Activated B cell treated with CpG ODN at 0.5 μM for 24 hours (primary cell): Measurements from ENCODE around the gene NAALADL2. TPM values are rescaled to one million over a fixed set of nuclear protein-coding genes. Genes with fewer than 3 reads are reported as not detected.

Source experiments
- ATAC-seq: fragments of 200-7000 bp; cut with Tn5 transposase; one replicate; pipeline ENCODE4 v1.10.0; 2021; ENCODE audit warnings: low read depth, mild to moderate bottlenecking, moderate library complexity
- CTCF ChIA-PET: fragments of 350-600 bp; sonication (Branson Sonifier 250); formaldehyde crosslinking; loops from one replicate; lab custom pipeline; 2021; ENCODE audit warnings: antibody characterized with exemption; lab: Charles Lee
- POLR2A ChIA-PET: fragments of 350-600 bp; sonication (Branson Sonifier 250); formaldehyde crosslinking; loops from one replicate; lab custom pipeline; 2021; ENCODE audit warnings: antibody characterized with exemption; lab: Charles Lee
- DNase-seq: peaks from one replicate; pipeline ENCODE4 v3.0.0; 2022
- H3K27ac Mint-ChIP-seq: one replicate; pipeline ENCODE4 v1.8.0; 2020; ENCODE audit warnings: mixed read lengths
- H3K27me3 Mint-ChIP-seq: one replicate; pipeline ENCODE4 v1.8.0; 2021; ENCODE audit warnings: mixed read lengths
- H3K36me3 Mint-ChIP-seq: one replicate; pipeline ENCODE4 v1.8.0; 2021; ENCODE audit warnings: low read depth, mixed read lengths
- H3K4me1 Mint-ChIP-seq: one replicate; pipeline ENCODE4 v1.8.0; 2021; ENCODE audit warnings: mixed read lengths
- H3K4me3 Mint-ChIP-seq: one replicate; pipeline ENCODE4 v1.8.0; 2020; ENCODE audit warnings: mild to moderate bottlenecking, mixed read lengths
- H3K9me3 Mint-ChIP-seq: one replicate; pipeline ENCODE4 v1.8.0; 2020; ENCODE audit warnings: mixed read lengths
- CTCF ChIP-seq: fragments of 200-600 bp; IDR thresholded peaks from one replicate; pipeline ENCODE4 v1.8.0; 2022; ENCODE audit warnings: antibody characterized with exemption, mild to moderate bottlenecking
- intact Hi-C: fragments of 100-400 bp; cut with micrococcal nuclease; formaldehyde crosslinking; loops from one replicate; pipeline ENCODE4 v1.15.1; 2024
- total RNA-seq: library from RNA; stranded (reverse); gene quantifications from 2 replicates; pipeline ENCODE4 v1.2.3, GENCODE V29; 2022

The NAALADL2 gene
- total RNA-seq, 1 donor from 2014 or later: not detected

DNA sequence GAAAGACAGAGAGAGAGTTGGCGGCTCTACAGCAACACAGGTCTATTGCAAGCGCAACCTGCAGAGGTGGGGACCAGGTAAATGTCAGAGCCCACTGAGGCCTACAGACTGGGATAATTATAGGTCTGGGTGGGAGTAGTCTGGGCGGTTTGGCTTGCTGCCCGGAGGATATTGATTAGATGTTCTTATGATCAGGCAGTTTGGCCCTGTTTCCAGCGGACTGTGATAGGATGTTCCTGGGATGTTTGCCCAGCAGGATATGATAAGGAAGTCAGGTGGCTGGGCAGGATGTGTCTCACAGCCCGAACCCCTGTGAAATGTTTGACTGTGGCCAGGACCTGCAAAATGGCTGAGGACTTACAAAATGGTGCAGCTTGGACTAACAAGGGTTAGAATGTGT is 364.9 kb downstream of the NAALADL2 start:
- no peaks in the 10 kb centered on the region for H3K27me3 Mint-ChIP-seq
- POLR2A ChIA-PET: no interaction called here

GRCh38 chr3:175226444-175226843 is 367.3 kb downstream of the NAALADL2 start:
- no peaks in the 10 kb centered on the region for H3K36me3 Mint-ChIP-seq
- no peak for TF ChIP-seq CTCF
- no peaks in the 10 kb centered on the region for H3K9me3 Mint-ChIP-seq
- no peak overlapping the region for H3K4me3 Mint-ChIP-seq
- ChIA-PET POLR2A (no interaction called here), CTCF (no interaction called here)
- H3K27ac Mint-ChIP-seq: no peak overlapping the region
- intact Hi-C loops: no loop called here
- no peaks in the 10 kb centered on the region for H3K27me3 Mint-ChIP-seq
- ATAC-seq: no peak
- no peak for DNase-seq
- H3K4me1 Mint-ChIP-seq: no peaks in the 10 kb centered on the region

More for the DNA sequence above, 364.9 kb downstream of the NAALADL2 start:
- no peaks in the 10 kb centered on the region for H3K36me3 Mint-ChIP-seq
- TF ChIP-seq CTCF: no peak
- no peaks in the 10 kb centered on the region for H3K4me1 Mint-ChIP-seq
- CTCF ChIA-PET: no interaction called here
- H3K4me3 Mint-ChIP-seq: no peak overlapping the region
- H3K27ac Mint-ChIP-seq: no peak overlapping the region
- ATAC-seq: no peak
- H3K9me3 Mint-ChIP-seq: no peaks in the 10 kb centered on the region
- intact Hi-C loops: no loop called here
- DNase-seq: no peak

GRCh38 chr3:175227126-175227525 is 368.0 kb downstream of the NAALADL2 start:
- no peaks in the 10 kb centered on the region for H3K4me1 Mint-ChIP-seq
- intact Hi-C loops: no loop called here
- no peak for ATAC-seq
- no peak overlapping the region for H3K27ac Mint-ChIP-seq
- H3K9me3 Mint-ChIP-seq: no peaks in the 10 kb centered on the region
- no peaks in the 10 kb centered on the region for H3K36me3 Mint-ChIP-seq
- H3K4me3 Mint-ChIP-seq: no peak overlapping the region
- no peak for DNase-seq
- ChIA-PET POLR2A (no interaction called here), CTCF (no interaction called here)
- H3K27me3 Mint-ChIP-seq: no peaks in the 10 kb centered on the region
- TF ChIP-seq CTCF: no peak

DNA sequence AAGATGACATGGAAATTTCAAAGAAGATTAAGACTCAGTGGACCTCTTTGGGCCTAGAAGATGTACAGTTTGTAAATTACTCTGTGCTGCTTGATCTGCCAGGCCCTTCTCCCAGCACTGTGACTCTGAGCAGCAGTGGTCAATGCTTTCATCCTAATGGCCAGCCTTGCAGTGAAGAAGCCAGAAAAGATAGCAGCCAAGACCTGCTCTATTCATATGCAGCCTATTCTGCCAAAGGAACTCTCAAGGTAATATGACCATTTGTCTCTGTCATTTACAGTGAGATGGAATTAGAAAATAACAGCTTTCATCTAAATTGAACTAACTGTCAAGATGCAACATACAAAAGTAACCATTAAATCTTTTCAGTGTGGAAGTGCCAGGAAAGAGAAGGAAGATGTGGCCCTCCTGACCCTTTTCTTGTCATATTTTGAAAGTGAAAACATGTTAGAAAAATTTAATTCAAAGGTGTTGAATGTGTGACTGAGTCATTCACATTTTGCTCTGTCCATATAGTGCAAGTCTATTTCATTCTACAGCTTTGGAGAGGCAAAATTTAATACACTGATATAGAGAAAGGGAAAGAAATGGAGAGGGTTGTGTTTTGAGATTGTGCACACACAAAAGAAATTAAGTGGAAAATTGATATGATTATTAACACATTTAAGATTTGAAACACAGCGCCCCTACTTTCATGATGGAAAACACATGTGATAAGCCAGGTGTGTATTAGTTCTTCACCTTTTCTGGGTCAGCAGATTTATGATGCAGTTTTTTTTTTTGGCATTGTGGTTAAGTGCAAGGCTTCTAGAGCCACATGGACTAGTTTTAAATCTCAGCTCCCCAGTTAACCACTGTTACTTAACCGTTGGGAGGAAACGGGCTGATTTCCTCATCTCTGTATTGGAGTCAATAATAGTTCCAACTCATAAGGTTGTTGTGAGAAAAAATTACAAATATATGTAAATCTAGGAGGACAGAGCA is 375.1 kb downstream of the NAALADL2 start:
- H3K9me3 Mint-ChIP-seq: peaks cover 5% of the 10 kb centered on the region
- H3K27me3 Mint-ChIP-seq: no peaks in the 10 kb centered on the region
- no peak overlapping the region for H3K4me3 Mint-ChIP-seq
- no peak for ATAC-seq
- ChIA-PET POLR2A (no interaction called here), CTCF (no interaction called here)
- intact Hi-C loops: no loop called here
- H3K4me1 Mint-ChIP-seq: no peaks in the 10 kb centered on the region
- H3K27ac Mint-ChIP-seq: no peak overlapping the region
- H3K36me3 Mint-ChIP-seq: no peaks in the 10 kb centered on the region
- no peak for DNase-seq
- TF ChIP-seq CTCF: no peak

DNA sequence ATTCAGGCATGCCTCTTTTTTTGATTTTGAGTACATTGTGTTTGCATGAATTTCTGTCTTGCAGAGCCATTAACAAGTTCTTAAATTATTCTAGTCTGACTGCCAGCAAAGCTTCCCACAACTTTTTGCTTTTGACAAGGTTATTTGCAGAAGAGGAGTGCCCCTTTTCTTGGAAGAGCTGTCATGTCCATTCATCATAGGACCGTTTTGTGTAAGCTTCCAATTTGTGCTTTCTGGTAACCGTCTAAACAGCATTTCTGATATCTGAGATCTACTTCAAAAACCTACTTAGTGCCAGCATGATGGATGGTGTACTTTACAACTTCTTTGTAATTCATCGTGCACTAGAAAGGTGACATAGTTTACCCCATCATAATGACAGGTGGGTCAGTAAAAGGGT is 379.7 kb downstream of the NAALADL2 start:
- no peak overlapping the region for H3K4me3 Mint-ChIP-seq
- no peaks in the 10 kb centered on the region for H3K27me3 Mint-ChIP-seq
- no peak for TF ChIP-seq CTCF
- POLR2A ChIA-PET: no interaction called here
- intact Hi-C loops: no loop called here
- H3K4me1 Mint-ChIP-seq: no peaks in the 10 kb centered on the region
- CTCF ChIA-PET: no interaction called here
- H3K27ac Mint-ChIP-seq: no peak overlapping the region
- DNase-seq (no peak), ATAC-seq (no peak)
- H3K36me3 Mint-ChIP-seq: no peaks in the 10 kb centered on the region
- peaks cover 5% of the 10 kb centered on the region for H3K9me3 Mint-ChIP-seq
